Activated CD4-positive, alpha-beta memory T cell treated with anti-CD3 and anti-CD28 coated beads for 36 hours (primary cell): ENCODE results near the gene CKAP5. TPM values are rescaled to one million over a fixed set of nuclear protein-coding genes. Genes with fewer than 3 reads are reported as not detected.
"Not testable (repeated sequence)": the region's sequence is repeated elsewhere in the genome, so short reads cannot be mapped to it uniquely, and the experiment has no call there.

Experiments
- CTCF ChIA-PET: fragments of 350-600 bp; sonication (Branson Sonifier 250); formaldehyde crosslinking; loops from one replicate; lab custom pipeline; 2021; ENCODE audit warnings: antibody characterized with exemption, inconsistent platforms; lab: Charles Lee
- POLR2A ChIA-PET: fragments of 350-600 bp; sonication (Branson Sonifier 250); formaldehyde crosslinking; loops from one replicate; lab custom pipeline; 2021; ENCODE audit warnings: antibody characterized with exemption; lab: Charles Lee
- DNase-seq: peaks from one replicate; pipeline ENCODE4 v3.0.0-alpha.2; 2020
- H3K27ac Mint-ChIP-seq: one replicate; pipeline ENCODE4 v1.8.0; 2021; ENCODE audit warnings: mixed read lengths
- H3K27me3 Mint-ChIP-seq: one replicate; pipeline ENCODE4 v1.8.0; 2021; ENCODE audit warnings: mixed read lengths
- H3K36me3 Mint-ChIP-seq: one replicate; pipeline ENCODE4 v1.8.0; 2021; ENCODE audit warnings: mixed read lengths
- H3K4me1 Mint-ChIP-seq: one replicate; pipeline ENCODE4 v1.8.0; 2021; ENCODE audit warnings: low read depth, mixed read lengths
- H3K4me3 Mint-ChIP-seq: one replicate; pipeline ENCODE4 v1.8.0; 2021; ENCODE audit warnings: mild to moderate bottlenecking, mixed read lengths
- H3K9me3 Mint-ChIP-seq: one replicate; pipeline ENCODE4 v1.8.0; 2021; ENCODE audit warnings: mixed read lengths
- intact Hi-C: fragments of 100-400 bp; cut with micrococcal nuclease; formaldehyde crosslinking; loops from one replicate; pipeline ENCODE4 v1.15.1; 2023
- total RNA-seq, 2 experiments: library from RNA; stranded (reverse); gene quantifications; one replicate each; pipeline ENCODE4 v1.2.3, GENCODE V29; 2021

The CKAP5 gene
- total RNA-seq, 2 experiments from 2014 or later: 174 TPM

- peaks cover 6% of the 10 kb centered on the region for H3K4me1 Mint-ChIP-seq
- ChIA-PET CTCF (interaction anchor here (0.6 to 1.1 kb wide), 2 partner anchors 14 to 50 kb away, joined by 3 to 4 read pairs; no protein-coding TSS in a partner anchor), POLR2A (no interaction called here)
- intact Hi-C loops: no loop called here
- no peaks in the 10 kb centered on the region for H3K9me3 Mint-ChIP-seq
- no peak overlapping the region for H3K27ac Mint-ChIP-seq
- H3K4me3 Mint-ChIP-seq: no peak overlapping the region
- no peak for DNase-seq
- no peaks in the 10 kb centered on the region for H3K27me3 Mint-ChIP-seq
- H3K36me3 Mint-ChIP-seq: no peaks in the 10 kb centered on the region
Measured at GRCh38 chr11:46721286-46721685, 124.8 kb downstream of the CKAP5 start.

- Mint-ChIP-seq H3K27me3 (no peaks in the 10 kb centered on the region), H3K27ac (no peak overlapping the region), H3K36me3 (no peaks in the 10 kb centered on the region), H3K4me3 (no peak overlapping the region), H3K9me3 (no peaks in the 10 kb centered on the region), H3K4me1 (peaks cover 7% of the 10 kb centered on the region)
- DNase-seq: no peak
- ChIA-PET CTCF (interaction anchor here (0.7 kb wide), 1 partner anchor 90 kb away, joined by 3 read pairs; no protein-coding TSS in a partner anchor), POLR2A (no interaction called here)
- intact Hi-C loops: no loop called here
Measured at GRCh38 chr11:46719543-46720218, 126.4 kb downstream of the CKAP5 start.

- intact Hi-C loops: no loop called here
- H3K27me3 Mint-ChIP-seq: no peaks in the 10 kb centered on the region
Measured at GRCh38 chr11:46719048-46719542, 127.0 kb downstream of the CKAP5 start, which contains the start of gene F2. TSS of gene F2 (plus strand) at chr11:46719213. CDS start at chr11:46719236, 23 bp downstream.

DNA sequence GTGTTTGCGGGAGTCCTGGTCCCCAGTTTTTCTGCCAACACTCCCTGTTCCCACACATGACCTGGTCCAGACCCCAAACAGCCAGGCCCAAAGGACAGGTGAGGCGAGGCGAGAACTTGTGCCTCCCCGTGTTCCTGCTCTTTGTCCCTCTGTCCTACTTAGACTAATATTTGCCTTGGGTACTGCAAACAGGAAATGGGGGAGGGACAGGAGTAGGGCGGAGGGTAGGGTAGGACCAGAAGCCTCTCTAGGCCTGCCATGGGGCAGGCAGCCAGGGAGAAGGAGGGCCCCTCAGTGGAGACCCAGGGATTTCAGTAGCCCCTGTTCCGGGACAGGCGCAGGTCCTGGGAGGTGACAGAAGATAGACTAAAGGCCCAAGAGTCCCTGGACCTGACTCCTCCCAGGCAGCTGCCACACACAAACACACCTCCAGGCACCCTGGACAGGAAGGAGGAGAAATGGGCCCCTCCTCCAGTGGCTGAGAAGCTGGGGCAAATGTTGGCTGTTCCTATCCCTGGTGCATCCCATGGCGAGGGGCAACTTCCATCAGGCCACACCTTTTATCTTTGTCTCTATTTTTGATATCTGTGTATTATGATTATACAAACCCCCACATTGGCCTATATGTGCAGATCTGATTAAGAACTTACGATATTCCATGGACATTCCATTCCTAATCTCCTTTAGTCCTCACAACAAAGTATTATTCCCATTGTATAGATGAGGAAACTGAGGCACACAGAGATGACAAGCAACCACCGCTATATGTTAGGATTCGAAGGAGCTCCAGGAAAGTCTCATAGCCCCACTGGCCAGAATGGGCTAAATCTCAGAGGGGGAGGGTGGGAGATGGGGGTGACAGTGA, 127.7 kb downstream of the CKAP5 start:
- POLR2A ChIA-PET: no interaction called here
- CTCF ChIA-PET: no interaction called here
- no peak for DNase-seq
- H3K36me3 Mint-ChIP-seq: no peaks in the 10 kb centered on the region
- no peak overlapping the region for H3K4me3 Mint-ChIP-seq
- no peaks in the 10 kb centered on the region for H3K9me3 Mint-ChIP-seq
- no peaks in the 10 kb centered on the region for H3K27me3 Mint-ChIP-seq
- H3K4me1 Mint-ChIP-seq: peaks cover 8% of the 10 kb centered on the region
- no peak overlapping the region for H3K27ac Mint-ChIP-seq
- intact Hi-C loops: no loop called here

More at GRCh38 chr11:46719048-46719542, 127.0 kb downstream of the CKAP5 start, which contains the start of gene F2:
- Mint-ChIP-seq H3K9me3 (no peaks in the 10 kb centered on the region), H3K4me3 (no peak within 1 kb of the TSS), H3K4me1 (peaks cover 8% of the 10 kb centered on the region), H3K27ac (no peak within 1 kb of the TSS), H3K36me3 (no peaks in the 10 kb centered on the region)
- ChIA-PET POLR2A (no interaction called here), CTCF (interaction anchor here (0.7 kb wide), 1 partner anchor 90 kb away, joined by 3 read pairs; no protein-coding TSS in a partner anchor)
- no peak for DNase-seq

- H3K36me3 Mint-ChIP-seq: not testable (repeated sequence)
Measured at GRCh38 chr11:46717825-46718154, 128.3 kb downstream of the CKAP5 start.

GRCh38 chr11:46712874-46713576, 133.1 kb downstream of the CKAP5 start:
- Mint-ChIP-seq H3K4me3 (no peak overlapping the region), H3K4me1 (peaks cover 2% of the 10 kb centered on the region), H3K27me3 (no peaks in the 10 kb centered on the region), H3K27ac (no peak overlapping the region), H3K9me3 (no peaks in the 10 kb centered on the region), H3K36me3 (no peaks in the 10 kb centered on the region)
- POLR2A ChIA-PET: interaction anchor here (1.2 kb wide), 1 partner anchor 12 kb away, joined by 4 read pairs; the partner anchor contains the start of genes ARHGAP1 and ZNF408
- CTCF ChIA-PET: interaction anchor here (0.6 to 0.9 kb wide), 2 partner anchors 266 to 440 kb away, joined by 3 read pairs; no protein-coding TSS in a partner anchor
- intact Hi-C loops: no loop called here
- DNase-seq: no peak

More at GRCh38 chr11:46717825-46718154, 128.3 kb downstream of the CKAP5 start:
- H3K4me1 Mint-ChIP-seq, CTCF ChIA-PET, DNase-seq, H3K27ac Mint-ChIP-seq, intact Hi-C loops, POLR2A ChIA-PET, H3K9me3 Mint-ChIP-seq, H3K4me3 Mint-ChIP-seq, H3K27me3 Mint-ChIP-seq: not testable (repeated sequence)

GRCh38 chr11:46711303-46711702, 134.8 kb downstream of the CKAP5 start:
- ChIA-PET POLR2A (no interaction called here), CTCF (no interaction called here)
- Mint-ChIP-seq H3K9me3 (no peaks in the 10 kb centered on the region), H3K27ac (no peak overlapping the region), H3K4me1 (peaks cover 2% of the 10 kb centered on the region), H3K27me3 (no peaks in the 10 kb centered on the region), H3K4me3 (no peak overlapping the region), H3K36me3 (no peaks in the 10 kb centered on the region)
- DNase-seq: no peak
- intact Hi-C loops: no loop called here

GRCh38 chr11:46710821-46711269, 135.2 kb downstream of the CKAP5 start:
- Mint-ChIP-seq H3K9me3 (no peaks in the 10 kb centered on the region), H3K4me1 (peaks cover 2% of the 10 kb centered on the region), H3K36me3 (peaks cover 2% of the 10 kb centered on the region), H3K27ac (no peak overlapping the region), H3K4me3 (no peak overlapping the region), H3K27me3 (no peaks in the 10 kb centered on the region)
- intact Hi-C loops: no loop called here
- CTCF ChIA-PET: no interaction called here
- DNase-seq: no peak
- POLR2A ChIA-PET: no interaction called here

- POLR2A ChIA-PET, CTCF ChIA-PET, H3K4me1 Mint-ChIP-seq, intact Hi-C loops, H3K4me3 Mint-ChIP-seq, H3K9me3 Mint-ChIP-seq, H3K27me3 Mint-ChIP-seq, DNase-seq, H3K27ac Mint-ChIP-seq: not testable (repeated sequence)
- H3K36me3 Mint-ChIP-seq: peaks cover 10% of the 10 kb centered on the region
Measured at GRCh38 chr11:46709351-46709750, 136.7 kb downstream of the CKAP5 start.

DNA sequence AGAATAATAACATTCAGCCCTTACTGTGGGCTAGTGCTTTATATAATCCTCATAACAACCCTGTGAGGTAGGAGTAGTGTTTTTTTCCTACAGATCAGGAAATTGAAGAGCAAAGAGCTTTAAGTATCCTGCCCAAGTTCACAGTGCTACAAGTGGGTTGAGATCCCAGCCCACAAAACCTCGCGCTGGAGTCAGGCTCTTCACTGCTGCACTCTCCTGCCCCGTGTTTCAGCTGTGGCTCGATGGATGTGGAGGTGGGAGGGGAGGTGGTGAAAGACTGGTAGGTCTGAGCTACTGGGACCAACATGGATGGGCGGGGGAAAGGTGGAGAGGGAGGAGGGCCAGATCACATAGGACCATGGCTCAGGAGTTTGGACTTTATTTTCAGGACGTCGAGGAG, 139.2 kb downstream of the CKAP5 start:
- H3K9me3 Mint-ChIP-seq: no peaks in the 10 kb centered on the region
- H3K4me1 Mint-ChIP-seq: peaks cover 16% of the 10 kb centered on the region
- intact Hi-C loops: no loop called here
- H3K36me3 Mint-ChIP-seq: peaks cover 15% of the 10 kb centered on the region
- no peak for DNase-seq
- ChIA-PET CTCF (no interaction called here), POLR2A (no interaction called here)
- H3K4me3 Mint-ChIP-seq: no peak overlapping the region
- no peaks in the 10 kb centered on the region for H3K27me3 Mint-ChIP-seq
- no peak overlapping the region for H3K27ac Mint-ChIP-seq

DNA sequence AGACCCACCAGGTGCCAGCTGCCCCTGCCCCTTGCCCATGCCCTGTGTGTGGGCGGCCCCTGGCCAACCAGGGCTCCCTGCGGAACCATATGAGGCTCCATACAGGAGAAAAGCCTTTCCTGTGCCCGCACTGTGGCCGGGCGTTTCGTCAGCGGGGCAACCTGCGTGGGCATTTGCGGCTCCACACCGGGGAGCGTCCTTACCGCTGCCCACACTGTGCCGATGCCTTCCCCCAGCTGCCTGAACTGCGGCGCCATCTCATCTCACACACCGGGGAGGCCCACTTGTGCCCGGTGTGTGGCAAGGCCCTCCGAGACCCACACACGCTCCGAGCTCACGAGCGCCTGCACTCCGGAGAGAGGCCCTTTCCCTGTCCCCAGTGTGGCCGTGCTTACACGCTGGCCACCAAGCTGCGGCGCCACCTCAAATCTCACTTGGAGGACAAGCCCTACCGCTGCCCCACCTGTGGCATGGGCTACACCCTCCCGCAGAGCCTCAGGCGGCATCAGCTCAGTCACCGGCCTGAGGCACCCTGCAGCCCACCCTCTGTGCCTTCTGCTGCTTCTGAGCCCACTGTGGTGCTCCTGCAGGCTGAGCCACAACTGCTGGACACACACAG, 140.9 kb downstream of the CKAP5 start:
- no peak for DNase-seq
- ChIA-PET CTCF (no interaction called here), POLR2A (interaction anchor here (0.6 kb wide), 2 partner anchors 14 to 301 kb away, joined by 3 to 4 read pairs; no protein-coding TSS in a partner anchor)
- Mint-ChIP-seq H3K36me3 (peaks cover 27% of the 10 kb centered on the region), H3K4me3 (no peak overlapping the region), H3K27me3 (no peaks in the 10 kb centered on the region), H3K27ac (no peak overlapping the region), H3K4me1 (peaks cover 28% of the 10 kb centered on the region), H3K9me3 (no peaks in the 10 kb centered on the region)
- intact Hi-C loops: no loop called here
